ENCODE measurements around the gene SESN1. TPM values are rescaled to one million over a fixed set of nuclear protein-coding genes. Genes with fewer than 3 reads are reported as not detected.

SESN1 gene
- total and polyA plus RNA-seq, 9 of the 15 experiments (the other 6 are each of a cell fraction or from before 2014, with no cell fraction given) = 3.1 to 13.0 (median 7.4) TPM

DNA sequence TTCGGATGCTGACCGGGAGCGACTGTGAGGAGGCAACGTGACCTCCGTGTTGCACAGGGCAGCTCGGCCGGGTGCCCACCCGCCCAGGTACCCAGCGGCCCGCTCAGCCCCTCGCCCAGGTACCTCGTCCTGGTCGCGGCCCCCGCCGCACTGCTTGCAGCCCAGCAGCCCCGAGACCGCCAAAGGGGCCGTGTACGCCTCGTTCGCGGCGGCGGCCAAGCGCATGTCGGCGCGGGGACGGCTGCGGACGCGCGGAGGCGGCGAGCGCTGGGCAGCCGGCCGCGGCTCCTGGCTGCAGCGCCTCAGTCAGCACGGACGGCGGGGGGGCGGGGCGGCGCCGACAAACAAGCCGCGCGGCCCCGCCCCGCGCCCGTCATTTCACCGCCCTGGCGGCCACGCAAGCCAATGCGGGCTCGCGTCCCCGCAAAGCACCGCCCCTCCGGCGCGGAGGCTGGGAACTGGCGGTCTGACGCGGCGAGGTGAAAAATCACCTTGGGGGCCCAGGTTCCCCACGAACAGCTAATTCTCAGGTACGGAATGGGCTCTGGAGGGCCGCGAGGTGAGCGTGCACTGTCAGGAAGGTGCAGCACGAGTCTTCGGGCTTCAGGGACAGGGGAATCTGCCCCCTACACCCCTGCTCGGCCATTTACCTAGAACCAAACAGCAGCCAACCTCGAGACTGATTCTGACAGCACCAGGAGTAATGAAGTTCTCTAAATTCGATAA is 85.2 kb downstream of the SESN1 start (continued):
- TF ChIP-seq POLR2AphosphoS5 (IDR thresholded peaks at IDR 0.05; ENCODE audit: control insufficient read depth, insufficient read depth, low read depth, low read length) (peak; percentile 55; the same call in 1 of the 2 replicates), RBM34 (IDR thresholded peaks at IDR 0.05; ENCODE audit: borderline replicate concordance, insufficient read depth, low read length) (no peak), STAG1 (CRISPR knock-in tag; IDR thresholded peaks at IDR 0.05; ENCODE audit: borderline replicate concordance) (peak; percentile 9; the same call in 1 of the 2 replicates), ZNF316 (IDR thresholded peaks at IDR 0.05) (no peak), PTRF (tag; IDR thresholded peaks at IDR 0.05) (no peak), ZNF311 (CRISPR knock-in tag; IDR thresholded peaks at IDR 0.05) (no peak), ELK3 (CRISPR knock-in tag; IDR thresholded peaks at IDR 0.05) (no peak), ZNF263 (CRISPR knock-in tag; IDR thresholded peaks at IDR 0.05; ENCODE audit: borderline replicate concordance) (peak; percentile 12; the same call in 1 of the 2 replicates), KLF16 (IDR thresholded peaks at IDR 0.05) (no peak), VEZF1 (CRISPR knock-in tag; IDR thresholded peaks at IDR 0.05) (peak; percentile 63), ZBTB40 (IDR thresholded peaks at IDR 0.05) (no peak), ZBTB40 (CRISPR knock-in tag; IDR thresholded peaks at IDR 0.05) (no peak), RBM17 (IDR thresholded peaks at IDR 0.05; ENCODE audit: borderline replicate concordance, low read depth, low read length) (no peak), ZBTB33 (CRISPR knock-in tag; IDR thresholded peaks at IDR 0.05) (no peak; the same call in none of the 2 replicates)
